ENCODE measurements around the gene SELENOW.
"Not testable (repeated sequence)": the region's sequence is repeated elsewhere in the genome, so short reads cannot be mapped to it uniquely, and the experiment has no call there.

The SELENOW gene

GRCh38 chr19:47756953-47757608, 21.4 kb upstream of the SELENOW start:
- Histone ChIP-seq H3K79me2 (ENCODE audit: control insufficient read depth, insufficient read depth, low read length, unreplicated experiment) (no peaks in the 10 kb centered on the region), H3K27me3 (ENCODE audit: insufficient read depth, low read length) (no peaks in the 10 kb centered on the region), H3K4me1 (ENCODE audit: control insufficient read depth, insufficient read depth, low read length, unreplicated experiment) (no peaks in the 10 kb centered on the region), H3K4me3 (ENCODE audit: low read depth, low read length) (no peak overlapping the region), H2AFZ (ENCODE audit: low read length, unreplicated experiment) (no peak overlapping the region), H3K36me3 (ENCODE audit: insufficient read depth, low read length) (peaks cover 5% of the 10 kb centered on the region; the same call in 1 of the 2 replicates), H3K27ac (ENCODE audit: low read depth, low read length) (no peak overlapping the region)

GRCh38 chr19:47757617-47758442, 20.7 kb upstream of the SELENOW start:
- Histone ChIP-seq H3K36me3 (ENCODE audit: insufficient read depth, low read length) (peaks cover 5% of the 10 kb centered on the region; the same call in 1 of the 2 replicates), H3K4me1 (ENCODE audit: control insufficient read depth, insufficient read depth, low read length, unreplicated experiment) (no peaks in the 10 kb centered on the region), H3K4me3 (ENCODE audit: low read depth, low read length) (no peak overlapping the region), H3K79me2 (ENCODE audit: control insufficient read depth, insufficient read depth, low read length, unreplicated experiment) (no peaks in the 10 kb centered on the region), H2AFZ (ENCODE audit: low read length, unreplicated experiment) (no peak overlapping the region), H3K27me3 (ENCODE audit: insufficient read depth, low read length) (no peaks in the 10 kb centered on the region), H3K27ac (ENCODE audit: low read depth, low read length) (no peak overlapping the region)

GRCh38 chr19:47758443-47758804, 20.1 kb upstream of the SELENOW start:
- no peak overlapping the region for H3K4me3 ChIP-seq (ENCODE audit: low read depth, low read length)
- peaks cover 5% of the 10 kb centered on the region; the same call in 1 of the 2 replicates for H3K36me3 ChIP-seq (ENCODE audit: insufficient read depth, low read length)
- no peak overlapping the region for H3K27ac ChIP-seq (ENCODE audit: low read depth, low read length)
- no peak overlapping the region for H2AFZ ChIP-seq (ENCODE audit: low read length, unreplicated experiment)
- no peaks in the 10 kb centered on the region for H3K4me1 ChIP-seq (ENCODE audit: control insufficient read depth, insufficient read depth, low read length, unreplicated experiment)
- no peaks in the 10 kb centered on the region for H3K27me3 ChIP-seq (ENCODE audit: insufficient read depth, low read length)
- no peaks in the 10 kb centered on the region for H3K79me2 ChIP-seq (ENCODE audit: control insufficient read depth, insufficient read depth, low read length, unreplicated experiment)

- H3K27ac ChIP-seq (ENCODE audit: low read depth, low read length) = no peak overlapping the region
- H2AFZ ChIP-seq (ENCODE audit: low read length, unreplicated experiment) = no peak overlapping the region
- H3K4me3 ChIP-seq (ENCODE audit: low read depth, low read length) = no peak overlapping the region
- peaks cover 5% of the 10 kb centered on the region; the same call in 1 of the 2 replicates for H3K36me3 ChIP-seq (ENCODE audit: insufficient read depth, low read length)
- no peaks in the 10 kb centered on the region for H3K79me2 ChIP-seq (ENCODE audit: control insufficient read depth, insufficient read depth, low read length, unreplicated experiment)
- no peaks in the 10 kb centered on the region for H3K4me1 ChIP-seq (ENCODE audit: control insufficient read depth, insufficient read depth, low read length, unreplicated experiment)
- no peaks in the 10 kb centered on the region for H3K27me3 ChIP-seq (ENCODE audit: insufficient read depth, low read length)
Observed at GRCh38 chr19:47760632-47760999, 17.9 kb upstream of the SELENOW start.

GRCh38 chr19:47761566-47761965, 16.9 kb upstream of the SELENOW start:
- Histone ChIP-seq H3K27me3 (ENCODE audit: insufficient read depth, low read length) (no peaks in the 10 kb centered on the region), H2AFZ (ENCODE audit: low read length, unreplicated experiment) (no peak overlapping the region), H3K36me3 (ENCODE audit: insufficient read depth, low read length) (peaks cover 5% of the 10 kb centered on the region; the same call in 1 of the 2 replicates), H3K27ac (ENCODE audit: low read depth, low read length) (no peak overlapping the region), H3K4me3 (ENCODE audit: low read depth, low read length) (no peak overlapping the region), H3K4me1 (ENCODE audit: control insufficient read depth, insufficient read depth, low read length, unreplicated experiment) (no peaks in the 10 kb centered on the region), H3K79me2 (ENCODE audit: control insufficient read depth, insufficient read depth, low read length, unreplicated experiment) (no peaks in the 10 kb centered on the region)

- Histone ChIP-seq H3K27me3 (ENCODE audit: insufficient read depth, low read length) (no peaks in the 10 kb centered on the region), H2AFZ (ENCODE audit: low read length, unreplicated experiment) (no peak overlapping the region), H3K4me3 (ENCODE audit: low read depth, low read length) (no peak overlapping the region)
Observed at GRCh38 chr19:47762151-47762550, 16.4 kb upstream of the SELENOW start.

GRCh38 chr19:47762615-47763308, 15.7 kb upstream of the SELENOW start:
- Histone ChIP-seq H3K79me2 (ENCODE audit: control insufficient read depth, insufficient read depth, low read length, unreplicated experiment) (no peaks in the 10 kb centered on the region), H3K27me3 (ENCODE audit: insufficient read depth, low read length) (no peaks in the 10 kb centered on the region), H3K4me3 (ENCODE audit: low read depth, low read length) (no peak overlapping the region), H3K27ac (ENCODE audit: low read depth, low read length) (no peak overlapping the region), H3K36me3 (ENCODE audit: insufficient read depth, low read length) (peaks cover 4% of the 10 kb centered on the region; the same call in 1 of the 2 replicates), H3K4me1 (ENCODE audit: control insufficient read depth, insufficient read depth, low read length, unreplicated experiment) (no peaks in the 10 kb centered on the region), H2AFZ (ENCODE audit: low read length, unreplicated experiment) (no peak overlapping the region)

More at GRCh38 chr19:47762151-47762550, 16.4 kb upstream of the SELENOW start:
- Histone ChIP-seq H3K4me1 (ENCODE audit: control insufficient read depth, insufficient read depth, low read length, unreplicated experiment) (no peaks in the 10 kb centered on the region), H3K36me3 (ENCODE audit: insufficient read depth, low read length) (peaks cover 5% of the 10 kb centered on the region; the same call in 1 of the 2 replicates), H3K79me2 (ENCODE audit: control insufficient read depth, insufficient read depth, low read length, unreplicated experiment) (no peaks in the 10 kb centered on the region), H3K27ac (ENCODE audit: low read depth, low read length) (no peak overlapping the region)

GRCh38 chr19:47764705-47765104, 13.8 kb upstream of the SELENOW start:
- not testable (repeated sequence) for H3K4me1 ChIP-seq (ENCODE audit: control insufficient read depth, insufficient read depth, low read length, unreplicated experiment); H3K27me3 ChIP-seq (ENCODE audit: insufficient read depth, low read length); H3K36me3 ChIP-seq (ENCODE audit: insufficient read depth, low read length); H2AFZ ChIP-seq (ENCODE audit: low read length, unreplicated experiment); H3K27ac ChIP-seq (ENCODE audit: low read depth, low read length); H3K4me3 ChIP-seq (ENCODE audit: low read depth, low read length); H3K79me2 ChIP-seq (ENCODE audit: control insufficient read depth, insufficient read depth, low read length, unreplicated experiment)

- no peaks in the 10 kb centered on the region for H3K79me2 ChIP-seq (ENCODE audit: control insufficient read depth, insufficient read depth, low read length, unreplicated experiment)
- H3K4me3 ChIP-seq (ENCODE audit: low read depth, low read length) = no peak overlapping the region
- no peak overlapping the region for H3K27ac ChIP-seq (ENCODE audit: low read depth, low read length)
- no peaks in the 10 kb centered on the region for H3K4me1 ChIP-seq (ENCODE audit: control insufficient read depth, insufficient read depth, low read length, unreplicated experiment)
- no peaks in the 10 kb centered on the region for H3K27me3 ChIP-seq (ENCODE audit: insufficient read depth, low read length)
- H3K36me3 ChIP-seq (ENCODE audit: insufficient read depth, low read length) = no peaks in the 10 kb centered on the region
- no peak overlapping the region for H2AFZ ChIP-seq (ENCODE audit: low read length, unreplicated experiment)
Observed at GRCh38 chr19:47765523-47766358, 12.8 kb upstream of the SELENOW start.

GRCh38 chr19:47766359-47766620, 12.2 kb upstream of the SELENOW start:
- no peaks in the 10 kb centered on the region for H3K4me1 ChIP-seq (ENCODE audit: control insufficient read depth, insufficient read depth, low read length, unreplicated experiment)
- H3K4me3 ChIP-seq (ENCODE audit: low read depth, low read length) = no peak overlapping the region
- H3K79me2 ChIP-seq (ENCODE audit: control insufficient read depth, insufficient read depth, low read length, unreplicated experiment) = no peaks in the 10 kb centered on the region
- H2AFZ ChIP-seq (ENCODE audit: low read length, unreplicated experiment) = no peak overlapping the region
- H3K27me3 ChIP-seq (ENCODE audit: insufficient read depth, low read length) = no peaks in the 10 kb centered on the region
- no peak overlapping the region for H3K27ac ChIP-seq (ENCODE audit: low read depth, low read length)
- H3K36me3 ChIP-seq (ENCODE audit: insufficient read depth, low read length) = no peaks in the 10 kb centered on the region

Measured in ACC112 (cell line).